Activated naive CD4-positive, alpha-beta T cell treated with anti-CD3 and anti-CD28 coated beads, Interleukin-2, amount 10 ng/mL, durations not matched to agents 7 days and 5 days (primary cell): ENCODE measurements around the gene PTPRD.

Source experiments
- CTCF ChIA-PET: fragments of 350-600 bp; sonication (Branson Sonifier 250); formaldehyde crosslinking; loops from one replicate; lab custom pipeline; 2021; ENCODE audit warnings: antibody characterized with exemption; lab: Charles Lee
- DNase-seq: peaks from one replicate; pipeline ENCODE4 v3.0.0-alpha.2; 2020
- H3K27ac Mint-ChIP-seq: one replicate; pipeline ENCODE4 v1.8.0; 2021; ENCODE audit warnings: mild to moderate bottlenecking, moderate library complexity, mixed read lengths
- H3K27me3 Mint-ChIP-seq: one replicate; pipeline ENCODE4 v1.8.0; 2021; ENCODE audit warnings: mild to moderate bottlenecking, mixed read lengths
- H3K36me3 Mint-ChIP-seq: one replicate; pipeline ENCODE4 v1.8.0; 2021; ENCODE audit warnings: mixed read lengths
- H3K4me1 Mint-ChIP-seq: one replicate; pipeline ENCODE4 v1.8.0; 2021; ENCODE audit warnings: mixed read lengths
- H3K4me3 Mint-ChIP-seq: one replicate; pipeline ENCODE4 v1.8.0; 2021; ENCODE audit warnings: mild to moderate bottlenecking, moderate library complexity, mixed read lengths
- H3K9me3 Mint-ChIP-seq: one replicate; pipeline ENCODE4 v1.8.0; 2021; ENCODE audit warnings: mixed read lengths

Gene PTPRD

GRCh38 chr9:10268531-10269485 is 344.0 kb downstream of the PTPRD start:
- Mint-ChIP-seq H3K36me3 (no peaks in the 10 kb centered on the region), H3K4me3 (no peak overlapping the region), H3K4me1 (no peaks in the 10 kb centered on the region), H3K9me3 (peaks cover 9% of the 10 kb centered on the region), H3K27me3 (no peaks in the 10 kb centered on the region), H3K27ac (no peak overlapping the region)
- CTCF ChIA-PET = interaction anchor here (0.6 kb wide), 1 partner anchor 117 kb away, joined by 3 read pairs; no protein-coding TSS in a partner anchor
- no peak for DNase-seq

- Mint-ChIP-seq H3K36me3 (no peaks in the 10 kb centered on the region), H3K9me3 (peaks cover 14% of the 10 kb centered on the region), H3K4me3 (no peak overlapping the region), H3K27ac (no peak overlapping the region), H3K27me3 (no peaks in the 10 kb centered on the region), H3K4me1 (no peaks in the 10 kb centered on the region)
- no peak for DNase-seq
- CTCF ChIA-PET = no interaction called here
Observed at GRCh38 chr9:10265153-10265631, 347.6 kb downstream of the PTPRD start.

DNA sequence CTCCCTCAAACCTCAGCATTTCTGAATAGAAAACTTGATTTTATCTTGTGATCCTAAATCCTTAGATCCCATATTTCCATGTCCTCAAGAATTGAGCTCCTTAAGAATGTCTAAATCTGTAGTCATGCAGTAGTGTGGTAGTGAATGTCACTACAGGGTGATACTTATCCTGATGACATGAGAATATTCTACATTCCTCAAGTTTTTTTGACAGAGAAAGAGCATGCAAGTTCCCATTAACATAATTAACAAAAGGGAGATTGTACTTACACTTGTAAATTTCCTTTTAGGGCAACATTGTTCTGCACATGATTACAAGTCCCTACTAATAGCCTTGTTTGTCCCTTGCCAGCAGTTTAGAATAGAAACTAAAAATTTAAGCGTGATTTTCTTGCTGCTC is 352.3 kb downstream of the PTPRD start:
- CTCF ChIA-PET = no interaction called here
- H3K27ac Mint-ChIP-seq = no peak overlapping the region

GRCh38 chr9:10259668-10260067 is 353.1 kb downstream of the PTPRD start:
- Mint-ChIP-seq H3K27me3 (no peaks in the 10 kb centered on the region), H3K27ac (no peak overlapping the region), H3K4me1 (no peaks in the 10 kb centered on the region), H3K9me3 (peaks cover 10% of the 10 kb centered on the region), H3K36me3 (no peaks in the 10 kb centered on the region), H3K4me3 (no peak overlapping the region)
- no peak for DNase-seq
- CTCF ChIA-PET = no interaction called here

More for the DNA sequence above, 352.3 kb downstream of the PTPRD start:
- Mint-ChIP-seq H3K27me3 (no peaks in the 10 kb centered on the region), H3K4me3 (no peak overlapping the region), H3K36me3 (no peaks in the 10 kb centered on the region), H3K4me1 (no peaks in the 10 kb centered on the region), H3K9me3 (peaks cover 15% of the 10 kb centered on the region)
- DNase-seq = no peak

GRCh38 chr9:10255758-10256157 is 357.0 kb downstream of the PTPRD start:
- Mint-ChIP-seq H3K36me3 (no peaks in the 10 kb centered on the region), H3K27me3 (no peaks in the 10 kb centered on the region), H3K27ac (no peak overlapping the region), H3K4me1 (no peaks in the 10 kb centered on the region), H3K4me3 (no peak overlapping the region), H3K9me3 (peaks cover 6% of the 10 kb centered on the region)
- DNase-seq = no peak
- CTCF ChIA-PET = no interaction called here

GRCh38 chr9:10254338-10254737 is 358.5 kb downstream of the PTPRD start:
- H3K4me3 Mint-ChIP-seq = no peak overlapping the region
- no peaks in the 10 kb centered on the region for H3K36me3 Mint-ChIP-seq
- peaks cover 6% of the 10 kb centered on the region for H3K9me3 Mint-ChIP-seq
- no peaks in the 10 kb centered on the region for H3K4me1 Mint-ChIP-seq
- CTCF ChIA-PET = no interaction called here
- no peaks in the 10 kb centered on the region for H3K27me3 Mint-ChIP-seq
- no peak for DNase-seq
- H3K27ac Mint-ChIP-seq = no peak overlapping the region

- Mint-ChIP-seq H3K4me1 (no peaks in the 10 kb centered on the region), H3K27me3 (no peaks in the 10 kb centered on the region), H3K9me3 (peaks cover 4% of the 10 kb centered on the region), H3K36me3 (no peaks in the 10 kb centered on the region), H3K27ac (no peak overlapping the region), H3K4me3 (no peak overlapping the region)
- DNase-seq = no peak
- CTCF ChIA-PET = no interaction called here
Observed at GRCh38 chr9:10253341-10253740, 359.5 kb downstream of the PTPRD start.

- CTCF ChIA-PET = no interaction called here
- Mint-ChIP-seq H3K4me3 (no peak overlapping the region), H3K36me3 (no peaks in the 10 kb centered on the region), H3K4me1 (no peaks in the 10 kb centered on the region), H3K9me3 (peaks cover 5% of the 10 kb centered on the region), H3K27ac (no peak overlapping the region), H3K27me3 (no peaks in the 10 kb centered on the region)
- no peak for DNase-seq
Observed at GRCh38 chr9:10252174-10252573, 360.6 kb downstream of the PTPRD start.

DNA sequence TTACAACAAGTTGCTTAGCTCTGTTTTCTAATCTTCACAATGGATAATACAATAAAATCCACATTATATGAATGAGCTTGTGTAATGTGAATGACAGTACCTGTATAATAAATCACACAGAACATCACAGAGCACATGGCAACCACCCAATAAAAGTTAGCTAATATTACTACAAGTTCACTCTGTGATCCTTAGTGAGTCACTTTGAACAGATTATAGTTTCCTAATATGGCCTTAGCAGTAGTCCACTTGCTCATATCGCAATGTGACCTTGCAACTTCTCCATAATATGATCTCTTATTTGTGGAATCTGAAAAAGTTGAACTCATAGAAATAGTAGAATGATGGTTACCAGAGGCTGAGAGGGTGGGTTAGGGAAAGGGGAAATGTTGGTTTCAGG is 361.3 kb downstream of the PTPRD start:
- H3K4me1 Mint-ChIP-seq = no peaks in the 10 kb centered on the region
- no peak for DNase-seq
- H3K27ac Mint-ChIP-seq = no peak overlapping the region
- peaks cover 3% of the 10 kb centered on the region for H3K9me3 Mint-ChIP-seq
- no peaks in the 10 kb centered on the region for H3K36me3 Mint-ChIP-seq
- H3K27me3 Mint-ChIP-seq = no peaks in the 10 kb centered on the region
- CTCF ChIA-PET = no interaction called here
- no peak overlapping the region for H3K4me3 Mint-ChIP-seq

DNA sequence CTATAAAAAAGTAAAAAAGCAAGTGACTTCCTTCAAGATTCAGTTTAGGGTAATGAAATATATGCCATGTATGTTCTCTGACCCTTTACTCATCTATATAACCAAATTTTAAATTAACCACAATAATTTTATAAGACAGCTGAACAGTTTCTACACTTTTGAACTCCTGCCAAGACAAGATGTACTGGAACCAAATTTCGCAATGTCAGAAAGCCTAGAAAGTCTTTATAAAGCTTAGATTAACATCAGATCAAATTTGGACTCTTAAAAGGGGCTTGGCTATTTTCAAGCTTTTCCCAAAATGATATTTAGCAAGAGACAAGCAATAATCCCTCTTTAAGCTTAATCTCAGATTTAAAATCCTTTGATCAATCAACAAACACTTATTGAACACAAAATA is 362.6 kb downstream of the PTPRD start:
- Mint-ChIP-seq H3K36me3 (no peaks in the 10 kb centered on the region), H3K9me3 (peaks cover 5% of the 10 kb centered on the region), H3K27me3 (no peaks in the 10 kb centered on the region), H3K4me3 (no peak overlapping the region), H3K27ac (no peak overlapping the region), H3K4me1 (no peaks in the 10 kb centered on the region)
- DNase-seq = no peak
- CTCF ChIA-PET = no interaction called here

DNA sequence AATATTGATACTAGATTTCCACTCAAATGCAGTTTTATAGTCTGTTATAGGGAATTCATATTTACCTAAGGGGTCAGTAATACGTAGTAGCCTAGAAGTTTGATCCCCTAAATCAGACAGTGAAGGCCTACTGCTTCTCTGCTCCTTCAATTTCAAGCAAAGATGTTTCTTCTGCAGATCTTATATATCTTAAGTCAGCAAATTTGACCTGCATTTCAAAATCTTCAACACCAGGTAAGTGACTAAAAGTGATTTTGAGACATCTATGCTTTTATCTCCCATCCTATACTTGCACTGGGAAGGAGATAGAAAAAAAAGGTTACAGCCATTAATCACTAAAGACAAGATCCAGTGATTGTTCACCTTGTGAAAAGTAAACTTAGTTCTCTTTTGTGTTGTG is 363.9 kb downstream of the PTPRD start:
- Mint-ChIP-seq H3K36me3 (no peaks in the 10 kb centered on the region), H3K9me3 (peaks cover 5% of the 10 kb centered on the region), H3K4me3 (no peak overlapping the region), H3K4me1 (no peaks in the 10 kb centered on the region), H3K27me3 (no peaks in the 10 kb centered on the region), H3K27ac (no peak overlapping the region)
- DNase-seq = no peak
- CTCF ChIA-PET = no interaction called here

DNA sequence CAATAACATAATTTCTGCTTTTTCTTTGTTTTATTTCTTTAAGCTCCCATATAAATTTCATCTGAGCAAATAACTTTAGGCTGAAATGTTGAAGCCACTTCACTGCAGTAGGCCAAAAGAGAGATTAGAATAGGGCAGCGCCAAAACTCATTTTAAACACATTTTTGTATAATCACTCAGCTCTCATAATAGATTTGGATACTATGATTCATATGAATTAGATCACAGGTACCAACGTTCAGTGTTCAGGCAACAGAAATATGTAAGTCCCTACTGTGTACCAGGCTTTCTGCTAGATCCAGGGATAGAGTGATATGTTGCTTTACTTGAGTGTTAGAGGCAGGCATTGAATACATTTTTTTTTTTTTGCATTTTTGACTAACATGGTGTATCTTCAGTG is 370.5 kb downstream of the PTPRD start:
- Mint-ChIP-seq H3K36me3 (no peaks in the 10 kb centered on the region), H3K4me1 (no peaks in the 10 kb centered on the region)

DNA sequence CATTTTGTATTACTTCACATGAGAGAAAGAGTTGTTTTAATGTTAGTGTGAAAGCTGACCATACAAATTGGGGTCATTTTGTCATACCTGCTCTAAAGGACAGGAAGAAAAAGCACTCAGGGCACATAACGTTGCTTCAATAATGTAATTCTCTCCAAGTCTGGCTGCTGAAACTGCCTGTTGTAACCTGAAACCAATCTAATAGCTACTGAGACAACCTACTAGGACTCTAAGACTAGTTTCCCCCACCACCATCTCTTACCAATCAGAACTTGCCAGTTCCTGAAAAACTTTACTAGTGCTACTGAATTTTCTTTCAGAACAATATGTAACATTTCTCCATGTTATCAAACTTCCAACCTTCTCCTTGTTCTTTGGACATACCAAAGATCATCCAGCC is 374.7 kb downstream of the PTPRD start:
- no peaks in the 10 kb centered on the region for H3K36me3 Mint-ChIP-seq
- H3K27ac Mint-ChIP-seq = no peak overlapping the region
- no peaks in the 10 kb centered on the region for H3K9me3 Mint-ChIP-seq
- no peaks in the 10 kb centered on the region for H3K4me1 Mint-ChIP-seq
- H3K4me3 Mint-ChIP-seq = no peak overlapping the region
- no peak for DNase-seq
- no peaks in the 10 kb centered on the region for H3K27me3 Mint-ChIP-seq
- CTCF ChIA-PET = interaction anchor here (0.7 kb wide), 1 partner anchor 545 kb away, joined by 3 read pairs; no protein-coding TSS in a partner anchor

More for the DNA sequence above, 370.5 kb downstream of the PTPRD start:
- peaks cover 2% of the 10 kb centered on the region for H3K9me3 Mint-ChIP-seq
- DNase-seq = no peak
- no peak overlapping the region for H3K27ac Mint-ChIP-seq
- H3K4me3 Mint-ChIP-seq = no peak overlapping the region
- CTCF ChIA-PET = no interaction called here
- H3K27me3 Mint-ChIP-seq = no peaks in the 10 kb centered on the region

DNA sequence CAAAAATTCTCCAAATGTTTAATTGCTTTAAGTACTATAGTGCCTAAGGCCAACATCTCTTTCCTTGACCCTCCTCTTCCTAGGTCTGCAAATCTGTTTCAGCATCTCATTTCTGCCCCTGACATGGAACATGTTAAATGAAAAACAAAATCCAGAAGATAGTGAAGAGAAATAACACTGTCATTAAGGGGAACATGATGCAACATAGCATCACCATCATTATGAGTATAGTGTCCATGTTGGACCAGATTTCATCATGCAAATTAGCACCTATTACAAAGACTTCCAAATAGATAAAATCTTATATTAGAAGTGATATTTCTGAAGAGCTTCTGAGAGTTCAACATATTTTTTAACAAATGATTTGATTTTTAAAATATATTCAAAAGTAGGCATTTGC is 375.2 kb downstream of the PTPRD start:
- Mint-ChIP-seq H3K9me3 (no peaks in the 10 kb centered on the region), H3K27ac (no peak overlapping the region), H3K36me3 (no peaks in the 10 kb centered on the region), H3K4me1 (no peaks in the 10 kb centered on the region), H3K4me3 (no peak overlapping the region), H3K27me3 (no peaks in the 10 kb centered on the region)
- DNase-seq = no peak
- CTCF ChIA-PET = interaction anchor here (0.7 kb wide), 1 partner anchor 545 kb away, joined by 3 read pairs; no protein-coding TSS in a partner anchor

DNA sequence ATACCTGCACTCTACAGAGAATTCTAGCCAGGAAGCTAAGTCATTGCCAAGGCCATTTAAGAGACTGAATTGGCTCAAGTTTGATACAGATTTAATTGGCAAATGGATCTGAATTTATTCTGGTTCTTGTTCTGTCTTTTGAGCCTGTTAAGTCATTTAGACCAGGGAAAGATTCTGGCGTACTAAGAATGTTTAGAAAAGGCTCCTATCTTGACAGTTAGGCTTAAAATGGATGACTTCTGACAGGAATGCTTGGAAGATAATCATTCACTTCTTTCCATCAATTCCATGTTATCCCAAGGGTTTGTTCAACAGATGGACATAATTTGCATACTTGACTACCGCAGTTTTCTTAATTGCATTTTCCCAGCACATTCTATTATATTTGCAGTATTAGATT is 376.6 kb downstream of the PTPRD start:
- Mint-ChIP-seq H3K27me3 (no peaks in the 10 kb centered on the region), H3K27ac (no peak overlapping the region), H3K9me3 (no peaks in the 10 kb centered on the region), H3K4me3 (no peak overlapping the region), H3K36me3 (no peaks in the 10 kb centered on the region), H3K4me1 (no peaks in the 10 kb centered on the region)
- no peak for DNase-seq
- CTCF ChIA-PET = no interaction called here
